Liver (tissue), 9 donors: ENCODE data around the gene FALEC. TPM values are rescaled to one million over a fixed set of nuclear protein-coding genes. Genes with fewer than 3 reads are reported as not detected.

Experiments
- DNase-seq: peaks from one replicate; pipeline ENCODE4 v3.0.0-alpha.2; 2017; ENCODE audit warnings: low spot score
- H3K27ac ChIP-seq, 2 donors: one replicate each; pipeline ENCODE4 v1.7.0; 2013; ENCODE audit warnings: inconsistent platforms in 2 of 2, low read length in 2 of 2, control low read depth in 1 of 2, low read depth in 1 of 2, mild to moderate bottlenecking in 1 of 2
- H3K27me3 ChIP-seq, 4 donors: one replicate each; pipeline versions ENCODE4 v1.6.1 to v1.7.0; 2013; ENCODE audit warnings: low read length in 3 of 4, inconsistent platforms in 1 of 4, mild to moderate bottlenecking in 1 of 4, moderate library complexity in 1 of 4; ENCODE audit not compliant: control insufficient read depth in 4 of 4, insufficient read depth in 4 of 4
- H3K36me3 ChIP-seq, 4 donors: one replicate each; pipeline versions ENCODE4 v1.6.1 to v1.7.0; 2013; ENCODE audit warnings: low read length in 3 of 4, mild to moderate bottlenecking in 3 of 4, low read depth in 1 of 4, moderate library complexity in 1 of 4; ENCODE audit not compliant: control insufficient read depth in 4 of 4, insufficient read depth in 3 of 4
- H3K4me1 ChIP-seq, 4 donors: one replicate each; pipeline versions ENCODE4 v1.6.1 to v1.7.0; 2013; ENCODE audit warnings: low read length in 3 of 4, mild to moderate bottlenecking in 3 of 4, moderate library complexity in 1 of 4; ENCODE audit not compliant: control insufficient read depth in 4 of 4, insufficient read depth in 4 of 4
- H3K4me3 ChIP-seq, 3 donors: one replicate each; pipeline versions ENCODE4 v1.6.1 to v1.7.0; 2013; ENCODE audit warnings: low read length in 3 of 3, control low read depth in 1 of 3, low read depth in 1 of 3, mild to moderate bottlenecking in 1 of 3
- H3K9ac ChIP-seq, 2 donors: one replicate each; pipeline ENCODE4 v1.7.0; 2013; ENCODE audit warnings: low read length in 2 of 2, mild to moderate bottlenecking in 2 of 2, moderate library complexity in 2 of 2, control low read depth in 1 of 2, low read depth in 1 of 2
- H3K9me3 ChIP-seq, 4 donors: one replicate each; pipeline versions ENCODE4 v1.6.1 to v1.7.0; 2013; ENCODE audit warnings: low read length in 3 of 4; ENCODE audit not compliant: control insufficient read depth in 4 of 4
- EGR1 ChIP-seq, 2 donors: IDR thresholded peaks; 2 replicates each; pipeline ENCODE4 v1.6.1; 2016 to 2018; ENCODE audit warnings: antibody characterized with exemption in 2 of 2, low read depth in 2 of 2
- FOXA1 ChIP-seq: IDR thresholded peaks from 2 replicates; pipeline ENCODE4 v1.6.1; 2016; ENCODE audit warnings: antibody characterized with exemption
- FOXA2 ChIP-seq: IDR thresholded peaks from 2 replicates; pipeline ENCODE4 v1.6.1; 2016; ENCODE audit warnings: antibody characterized with exemption
- GABPA ChIP-seq, 2 donors: IDR thresholded peaks in 1 of 2; conservative IDR thresholded peaks in 1 of 2; 2 replicates each; pipeline ENCODE4 v1.6.1; 2016; ENCODE audit warnings: antibody characterized with exemption in 2 of 2, mild to moderate bottlenecking in 1 of 2, moderate library complexity in 1 of 2
- HNF4A ChIP-seq, 2 donors: conservative IDR thresholded peaks; 2 replicates each; pipeline ENCODE4 v1.6.1; 2016; ENCODE audit warnings: antibody characterized with exemption in 2 of 2, mild to moderate bottlenecking in 2 of 2
- HNF4G ChIP-seq: IDR thresholded peaks from 2 replicates; pipeline ENCODE4 v1.6.1; 2016; ENCODE audit warnings: antibody characterized with exemption
- JUND ChIP-seq, 2 donors: IDR thresholded peaks; 2 replicates each; pipeline ENCODE4 v1.6.1; 2016; ENCODE audit warnings: antibody characterized with exemption in 2 of 2
- NR2F2 ChIP-seq: IDR thresholded peaks from 2 replicates; pipeline ENCODE4 v1.6.1; 2016; ENCODE audit warnings: antibody characterized with exemption
- RAD21 ChIP-seq, 2 donors: IDR thresholded peaks; 2 replicates each; pipeline ENCODE4 v1.6.1; 2016; ENCODE audit warnings: antibody characterized with exemption in 2 of 2, mild to moderate bottlenecking in 2 of 2
- RXRA ChIP-seq, 2 donors: IDR thresholded peaks; 2 replicates each; pipeline ENCODE4 v1.6.1; 2017 to 2018; ENCODE audit warnings: antibody characterized with exemption in 2 of 2, mild to moderate bottlenecking in 1 of 2
- SP1 ChIP-seq: IDR thresholded peaks from 2 replicates; pipeline ENCODE4 v1.6.1; 2018; ENCODE audit warnings: antibody characterized with exemption, mild to moderate bottlenecking
- TAF1 ChIP-seq: conservative IDR thresholded peaks from 2 replicates; pipeline ENCODE4 v1.6.1; 2016; ENCODE audit warnings: antibody characterized with exemption, mild to moderate bottlenecking
- YY1 ChIP-seq: IDR thresholded peaks from 2 replicates; pipeline ENCODE4 v1.6.1; 2016; ENCODE audit warnings: antibody characterized with exemption, mild to moderate bottlenecking
- WGBS: extraction: QIAGEN DNeasy Blood & Tissue Kit; methylation state at CpG from one replicate; pipeline ENCODE4 v1.1.7; 2013; 5-methylcytosine and 5-hydroxymethylcytosine counted together
- polyA plus RNA-seq, 2 donors: library from polyadenylated mRNA; stranded (reverse) in 1 of 2; unstranded in 1 of 2; fragments of 200-250 nt in 1 of 2; fragments of >200 nt in 1 of 2; fragmentation: Nextera tagmentation in 1 of 2; extraction: Ambion mirVana in 1 of 2; gene quantifications; one replicate each; pipeline versions ENCODE4 v1.2.1 to v1.2.3, GENCODE V29; 2013 to 2015
- total RNA-seq, 2 donors: library from RNA; depleted of rRNA; stranded (reverse); fragments of >200 nt; gene quantifications; one replicate each; pipeline ENCODE4 v1.2.3, GENCODE V29; 2014
- TF ChIP-seq, protein P1 (sequence below): IDR thresholded peaks from 2 replicates; pipeline ENCODE4 v1.6.1; 2016; ENCODE audit warnings: antibody characterized with exemption
- TF ChIP-seq, protein P2 (sequence below): IDR thresholded peaks from 2 replicates; pipeline ENCODE4 v1.6.1; 2016; ENCODE audit warnings: antibody characterized with exemption
- TF ChIP-seq, protein P3 (sequence below): IDR thresholded peaks from 2 replicates; pipeline ENCODE4 v1.6.1; 2016; ENCODE audit warnings: antibody characterized with exemption, mild to moderate bottlenecking
- donor health status: healthy.
- donor health status: healthy.
- donor health status: healthy.
- donor health status: healthy.
- donor health status: healthy.

Gene FALEC
- total and polyA plus RNA-seq, 4 donors, result not detected

DNA sequence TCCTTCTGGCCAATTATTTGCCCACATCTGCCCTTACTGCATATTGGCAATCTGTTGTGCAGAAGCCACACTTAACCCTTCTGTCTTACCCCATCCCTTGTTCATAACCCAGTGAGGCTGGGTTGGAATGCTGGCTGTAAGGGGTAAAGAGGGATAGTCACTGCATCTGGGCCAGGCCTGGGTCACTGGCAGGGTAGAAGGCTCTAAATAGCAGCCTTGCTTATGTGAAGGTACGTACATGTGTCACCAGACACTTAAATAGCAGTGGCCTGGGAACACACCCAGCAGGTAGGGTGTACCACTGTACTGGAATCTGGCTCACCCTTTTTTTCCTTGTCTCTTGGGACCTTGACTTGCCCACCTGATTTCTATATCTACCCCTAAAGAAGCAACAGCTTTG lies 38.2 kb upstream of the FALEC start:
- no peaks in the 10 kb centered on the region for H3K27me3 ChIP-seq
- no peak overlapping the region for H3K9ac ChIP-seq
- H3K4me3 ChIP-seq, result no peak overlapping the region
- 78% methylated on average over 1 of the region's 1 CpG for WGBS
- DNase-seq, result no peak
- peaks cover 15 to 42% (median 36%) of the 10 kb centered on the region in 4 donors for H3K4me1 ChIP-seq
- TF ChIP-seq SP1, result no peak
- no peak for TF ChIP-seq JUND (IDR thresholded peaks at IDR 0.05)
- TF ChIP-seq TAF1, result no peak
- no peak for TF ChIP-seq YY1
- no peak for TF ChIP-seq FOXA2
- TF ChIP-seq, protein P1, sequence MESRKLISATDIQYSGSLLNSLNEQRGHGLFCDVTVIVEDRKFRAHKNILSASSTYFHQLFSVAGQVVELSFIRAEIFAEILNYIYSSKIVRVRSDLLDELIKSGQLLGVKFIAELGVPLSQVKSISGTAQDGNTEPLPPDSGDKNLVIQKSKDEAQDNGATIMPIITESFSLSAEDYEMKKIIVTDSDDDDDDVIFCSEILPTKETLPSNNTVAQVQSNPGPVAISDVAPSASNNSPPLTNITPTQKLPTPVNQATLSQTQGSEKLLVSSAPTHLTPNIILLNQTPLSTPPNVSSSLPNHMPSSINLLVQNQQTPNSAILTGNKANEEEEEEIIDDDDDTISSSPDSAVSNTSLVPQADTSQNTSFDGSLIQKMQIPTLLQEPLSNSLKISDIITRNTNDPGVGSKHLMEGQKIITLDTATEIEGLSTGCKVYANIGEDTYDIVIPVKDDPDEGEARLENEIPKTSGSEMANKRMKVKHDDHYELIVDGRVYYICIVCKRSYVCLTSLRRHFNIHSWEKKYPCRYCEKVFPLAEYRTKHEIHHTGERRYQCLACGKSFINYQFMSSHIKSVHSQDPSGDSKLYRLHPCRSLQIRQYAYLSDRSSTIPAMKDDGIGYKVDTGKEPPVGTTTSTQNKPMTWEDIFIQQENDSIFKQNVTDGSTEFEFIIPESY, result no peak
- H3K27ac ChIP-seq, result no peak overlapping the region
- peaks cover 0 to 3% (median 0%) of the 10 kb centered on the region in 4 donors for H3K36me3 ChIP-seq
- H3K9me3 ChIP-seq, result no peaks in the 10 kb centered on the region

DNA sequence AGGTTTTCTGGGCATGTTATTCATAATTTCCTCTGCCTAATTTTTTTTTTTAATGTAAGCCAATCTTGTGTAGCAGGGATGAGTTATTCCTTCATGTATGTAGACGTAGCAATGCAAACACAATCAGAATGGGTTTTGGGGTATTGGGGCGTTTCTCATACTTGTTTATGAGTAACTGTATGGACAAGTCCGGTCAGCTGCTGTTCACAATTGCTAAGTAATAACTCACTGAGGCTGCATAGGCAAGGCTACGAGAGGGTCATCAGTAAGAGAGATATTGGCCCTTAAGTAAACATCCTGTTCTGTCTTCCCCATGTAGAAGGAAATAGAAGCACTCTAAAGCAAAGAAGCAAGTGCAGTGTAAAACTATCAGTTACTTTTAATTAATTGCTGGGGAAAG lies 37.8 kb upstream of the FALEC start:
- H3K27ac ChIP-seq, result no peak overlapping the region
- H3K36me3 ChIP-seq, result no peaks in the 10 kb centered on the region
- H3K9ac ChIP-seq, result no peak overlapping the region
- no peak for TF ChIP-seq EGR1 (IDR thresholded peaks at IDR 0.05; ENCODE audit: low read depth in 2 of 2)
- peak; percentile 76 for TF ChIP-seq NR2F2
- TF ChIP-seq RXRA (IDR thresholded peaks at IDR 0.05), result peak in 1 of 2 donors; percentile 23
- no peaks in the 10 kb centered on the region for H3K27me3 ChIP-seq
- 70% methylated on average over 4 of the region's 4 CpGs for WGBS
- no peaks in the 10 kb centered on the region for H3K9me3 ChIP-seq
- no peak for DNase-seq
- H3K4me1 ChIP-seq, result peaks cover 11 to 39% (median 35%) of the 10 kb centered on the region in 4 donors
- no peak overlapping the region for H3K4me3 ChIP-seq

DNA sequence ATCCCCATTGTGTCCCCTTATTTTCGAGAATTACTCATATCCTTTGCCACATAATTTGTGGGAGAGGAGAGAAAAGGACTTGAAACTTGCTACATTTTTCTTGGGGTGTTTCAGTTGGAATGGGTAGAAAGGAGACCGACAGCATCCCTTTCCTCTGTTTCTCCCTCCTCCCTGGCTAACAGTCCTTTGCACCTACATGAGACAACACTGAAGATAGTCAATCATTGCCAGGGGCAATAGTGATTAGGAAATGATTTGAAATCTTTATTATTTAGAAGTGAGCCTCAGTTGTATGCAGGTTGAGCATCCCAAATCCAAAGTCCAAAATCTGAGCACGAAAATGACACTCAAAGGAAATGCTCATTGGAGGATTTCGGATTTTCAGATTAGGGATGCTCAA lies 36.2 kb upstream of the FALEC start:
- peak in 1 of 2 donors; percentile 64 for TF ChIP-seq HNF4A (conservative IDR thresholded peaks at IDR 0.05)
- TF ChIP-seq YY1, result peak; percentile 2
- no peak for TF ChIP-seq HNF4G
- H3K9ac ChIP-seq, result no peak overlapping the region
- H3K4me1 ChIP-seq, result peaks cover 7 to 24% (median 22%) of the 10 kb centered on the region in 4 donors
- no peak for DNase-seq
- peak overlapping the region in 1 of 2 donors; percentile 9 for H3K27ac ChIP-seq
- WGBS, result 33% methylated on average over 4 of the region's 4 CpGs
- no peaks in the 10 kb centered on the region for H3K9me3 ChIP-seq
- H3K27me3 ChIP-seq, result no peaks in the 10 kb centered on the region
- no peaks in the 10 kb centered on the region for H3K36me3 ChIP-seq
- no peak overlapping the region for H3K4me3 ChIP-seq

DNA sequence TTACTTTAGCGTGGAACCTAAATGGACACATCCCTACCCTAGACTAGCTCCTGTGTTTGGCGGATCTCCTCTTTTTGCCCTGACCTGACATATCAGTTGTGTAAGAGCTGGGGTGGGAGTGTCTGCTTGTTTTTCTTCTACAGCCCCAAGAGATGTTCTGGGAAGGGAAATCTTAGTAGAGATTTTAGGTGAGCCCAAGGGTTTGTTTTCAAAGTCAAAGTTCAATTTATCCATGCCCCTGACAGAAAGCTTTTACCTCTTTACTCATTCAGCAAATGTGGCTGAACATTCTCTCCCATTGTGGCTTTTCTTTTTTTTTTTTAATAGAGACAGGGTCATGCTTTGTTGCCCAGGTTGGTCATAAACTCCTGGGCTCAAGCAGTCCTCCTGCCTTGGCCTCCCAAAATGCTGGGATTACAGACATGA lies 35.6 kb upstream of the FALEC start:
- Histone ChIP-seq H3K27me3 (no peaks in the 10 kb centered on the region), H3K9ac (no peak overlapping the region), H3K4me3 (no peak overlapping the region), H3K4me1 (peaks cover 4 to 18% (median 17%) of the 10 kb centered on the region in 4 donors), H3K9me3 (no peaks in the 10 kb centered on the region), H3K36me3 (no peaks in the 10 kb centered on the region), H3K27ac (peak overlapping the region in 1 of 2 donors; percentile 9)
- no peak for DNase-seq
- WGBS, result 22% methylated on average over 2 of the region's 2 CpGs
- TF ChIP-seq JUND (IDR thresholded peaks at IDR 0.05) (peak; percentile 24 to 52), RAD21 (IDR thresholded peaks at IDR 0.05) (peak in 1 of 2 donors; percentile 35), YY1 (peak; percentile 15), RXRA (IDR thresholded peaks at IDR 0.05) (peak; percentile 47 to 78), HNF4A (conservative IDR thresholded peaks at IDR 0.05) (peak; percentile 51 to 77), HNF4G (no peak), EGR1 (IDR thresholded peaks at IDR 0.05; ENCODE audit: low read depth in 2 of 2) (peak in 1 of 2 donors; percentile 6), NR2F2 (no peak), FOXA1 (no peak), TAF1 (no peak), GABPA (IDR thresholded peaks at IDR 0.05 in 1 of 2, conservative IDR thresholded peaks at IDR 0.05 in 1 of 2) (peak in 1 of 2 donors; percentile 16)
- TF ChIP-seq, protein P2, sequence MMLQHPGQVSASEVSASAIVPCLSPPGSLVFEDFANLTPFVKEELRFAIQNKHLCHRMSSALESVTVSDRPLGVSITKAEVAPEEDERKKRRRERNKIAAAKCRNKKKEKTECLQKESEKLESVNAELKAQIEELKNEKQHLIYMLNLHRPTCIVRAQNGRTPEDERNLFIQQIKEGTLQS, result no peak
- TF ChIP-seq, protein P3, sequence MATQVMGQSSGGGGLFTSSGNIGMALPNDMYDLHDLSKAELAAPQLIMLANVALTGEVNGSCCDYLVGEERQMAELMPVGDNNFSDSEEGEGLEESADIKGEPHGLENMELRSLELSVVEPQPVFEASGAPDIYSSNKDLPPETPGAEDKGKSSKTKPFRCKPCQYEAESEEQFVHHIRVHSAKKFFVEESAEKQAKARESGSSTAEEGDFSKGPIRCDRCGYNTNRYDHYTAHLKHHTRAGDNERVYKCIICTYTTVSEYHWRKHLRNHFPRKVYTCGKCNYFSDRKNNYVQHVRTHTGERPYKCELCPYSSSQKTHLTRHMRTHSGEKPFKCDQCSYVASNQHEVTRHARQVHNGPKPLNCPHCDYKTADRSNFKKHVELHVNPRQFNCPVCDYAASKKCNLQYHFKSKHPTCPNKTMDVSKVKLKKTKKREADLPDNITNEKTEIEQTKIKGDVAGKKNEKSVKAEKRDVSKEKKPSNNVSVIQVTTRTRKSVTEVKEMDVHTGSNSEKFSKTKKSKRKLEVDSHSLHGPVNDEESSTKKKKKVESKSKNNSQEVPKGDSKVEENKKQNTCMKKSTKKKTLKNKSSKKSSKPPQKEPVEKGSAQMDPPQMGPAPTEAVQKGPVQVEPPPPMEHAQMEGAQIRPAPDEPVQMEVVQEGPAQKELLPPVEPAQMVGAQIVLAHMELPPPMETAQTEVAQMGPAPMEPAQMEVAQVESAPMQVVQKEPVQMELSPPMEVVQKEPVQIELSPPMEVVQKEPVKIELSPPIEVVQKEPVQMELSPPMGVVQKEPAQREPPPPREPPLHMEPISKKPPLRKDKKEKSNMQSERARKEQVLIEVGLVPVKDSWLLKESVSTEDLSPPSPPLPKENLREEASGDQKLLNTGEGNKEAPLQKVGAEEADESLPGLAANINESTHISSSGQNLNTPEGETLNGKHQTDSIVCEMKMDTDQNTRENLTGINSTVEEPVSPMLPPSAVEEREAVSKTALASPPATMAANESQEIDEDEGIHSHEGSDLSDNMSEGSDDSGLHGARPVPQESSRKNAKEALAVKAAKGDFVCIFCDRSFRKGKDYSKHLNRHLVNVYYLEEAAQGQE, result peak; percentile 10
- TF ChIP-seq, protein P1, result no peak
